Lower leg skin (tissue), 4 donors: Measurements from ENCODE around the gene SRSF4. TPM values are rescaled to one million over a fixed set of nuclear protein-coding genes. Genes with fewer than 3 reads are reported as not detected.

Experiments
- DNase-seq, 2 donors: peaks; one replicate each; pipeline ENCODE4 v3.0.0-alpha.2; 2019; ENCODE audit warnings: low spot score in 2 of 2
- H3K4me3 ChIP-seq: fragments of 200-600 bp; sonication (generic); 2 replicates; pipeline ENCODE4 v1.5.1; 2017; ENCODE audit warnings: mild to moderate bottlenecking, low read depth; ENCODE audit not compliant: poor library complexity, severe bottlenecking
- CTCF ChIP-seq, 3 donors: fragments of 450-650 bp; IDR thresholded peaks; one replicate each; pipeline ENCODE4 v1.5.1; 2016; ENCODE audit warnings: antibody characterized with exemption in 3 of 3, mild to moderate bottlenecking in 3 of 3, moderate library complexity in 2 of 3
- POLR2A ChIP-seq, 2 donors: fragments of 450-650 bp; IDR thresholded peaks; one replicate each; pipeline ENCODE4 v1.6.1; 2016 to 2017; ENCODE audit warnings: antibody characterized with exemption in 2 of 2, mild to moderate bottlenecking in 1 of 2, moderate library complexity in 1 of 2
- WGBS, 2 donors: methylation state at CpG; one replicate each; pipeline ENCODE4 v1.1.5; 2018; 5-methylcytosine and 5-hydroxymethylcytosine counted together
- intact Hi-C: fragments of 100-400 bp; cut with DNase I; formaldehyde crosslinking; loops from one replicate; pipeline ENCODE4 v1.15.0; 2023; ENCODE audit warnings: low total_unique reads
- total RNA-seq, 4 donors: library from RNA; depleted of rRNA; stranded (reverse); fragments of >200 nt; gene quantifications; one replicate each; pipeline ENCODE4 v1.1.0, GENCODE V29; 2016

SRSF4 gene
- total RNA-seq, 4 donors from 2014 or later, result 47.3 to 89.4 (median 58.5) TPM

DNA sequence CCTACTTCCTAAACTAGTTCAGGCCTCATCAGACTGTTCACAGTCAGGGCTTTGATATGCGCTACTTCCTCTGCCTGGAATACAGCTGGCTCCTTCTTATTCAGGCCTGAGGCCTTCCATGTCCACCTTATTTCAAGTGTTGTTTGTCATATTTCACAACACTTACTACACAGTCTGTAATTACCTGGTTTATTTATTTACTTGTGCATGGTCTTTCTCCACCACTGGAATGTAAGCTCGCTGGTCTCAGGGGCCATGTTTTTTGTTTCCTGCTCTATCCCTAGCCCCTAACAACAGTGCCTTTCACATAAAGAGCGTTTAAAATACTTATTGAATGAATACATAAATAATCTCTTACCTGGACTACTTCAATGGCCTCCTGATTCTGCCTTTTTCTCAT, 4.6 kb upstream of the SRSF4 start:
- 73 to 84% methylated on average over 3 of the region's 3 CpGs for WGBS, 2 donors
- H3K4me3 ChIP-seq, result no peak overlapping the region
- intact Hi-C loops, result no loop called here
- DNase-seq, result peak in 1 of 2 donors; percentile 7
- TF ChIP-seq POLR2A (IDR thresholded peaks at IDR 0.05) (no peak), CTCF (IDR thresholded peaks at IDR 0.05) (no peak)

- DNase-seq, result no peak
- WGBS, 2 donors, result 56 to 57% methylated on average over 1 of the region's 1 CpG
- no peak overlapping the region for H3K4me3 ChIP-seq
- intact Hi-C loops, result no loop called here
- TF ChIP-seq CTCF (IDR thresholded peaks at IDR 0.05), result no peak
- TF ChIP-seq POLR2A (IDR thresholded peaks at IDR 0.05), result no peak
These were observed 1.6 kb upstream of the SRSF4 start for GRCh38 chr1:29183287-29183686.

- 1% methylated on average over 27 of the region's 32 CpGs for WGBS, 2 donors
- intact Hi-C loops, result no loop called here
- peak overlapping the region; percentile 95 for H3K4me3 ChIP-seq
- DNase-seq, result no peak
- TF ChIP-seq CTCF (IDR thresholded peaks at IDR 0.05) (no peak), POLR2A (IDR thresholded peaks at IDR 0.05) (no peak)
These were observed 945 bp downstream of the SRSF4 start for GRCh38 chr1:29180497-29181412.

DNA sequence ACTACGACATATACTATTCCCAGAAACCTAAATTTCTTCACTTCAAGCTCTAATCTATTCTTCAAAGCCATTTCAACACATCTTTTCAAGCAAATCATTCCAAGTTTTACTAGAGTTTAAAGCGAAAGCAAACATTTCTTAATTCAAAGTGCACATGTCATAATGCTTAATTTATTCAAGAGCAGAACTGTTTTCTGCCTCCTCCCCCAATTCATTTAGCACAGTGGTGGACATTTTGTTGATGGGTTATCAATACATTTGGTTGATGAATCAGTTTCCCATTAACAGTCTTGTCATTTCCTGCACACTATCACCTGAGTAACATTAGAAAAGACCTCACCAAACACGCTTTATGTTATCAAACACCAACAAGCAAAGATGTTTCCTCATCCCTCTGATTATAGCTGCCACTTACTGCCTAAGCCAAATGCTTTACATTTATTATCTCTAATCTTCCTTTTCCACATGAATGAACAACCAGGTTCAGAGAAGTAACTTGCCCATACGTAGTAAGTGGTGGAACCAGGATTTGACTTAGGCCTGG, 2.0 kb downstream of the SRSF4 start:
- TF ChIP-seq CTCF (IDR thresholded peaks at IDR 0.05), result no peak
- TF ChIP-seq POLR2A (IDR thresholded peaks at IDR 0.05), result no peak
- 14 to 18% methylated on average over 4 of the region's 4 CpGs for WGBS, 2 donors
- H3K4me3 ChIP-seq, result no peak overlapping the region
- DNase-seq, result no peak
- intact Hi-C loops, result no loop called here

- H3K4me3 ChIP-seq, result no peak overlapping the region
- intact Hi-C loops, result no loop called here
- 67 to 70% methylated on average over 12 of the region's 12 CpGs for WGBS, 2 donors
- peak in 1 of 2 donors; percentile 83 for DNase-seq
- no peak for TF ChIP-seq POLR2A (IDR thresholded peaks at IDR 0.05)
- TF ChIP-seq CTCF (IDR thresholded peaks at IDR 0.05), result no peak
These were observed 4.5 kb downstream of the SRSF4 start for GRCh38 chr1:29177022-29177705.
